CD4-positive, alpha-beta T cell (primary cell): Measurements from ENCODE around the gene MAP4K5. TPM values are rescaled to one million over a fixed set of nuclear protein-coding genes. Genes with fewer than 3 reads are reported as not detected.

ENCODE experiments used
- ATAC-seq: fragments of 200-7000 bp; cut with Tn5 transposase; one replicate; pipeline ENCODE4 v1.10.0; 2022; ENCODE audit warnings: mild to moderate bottlenecking; ENCODE audit not compliant: poor library complexity
- CTCF ChIA-PET: fragments of 350-600 bp; sonication (Branson Sonifier 250); formaldehyde crosslinking; loops from one replicate; lab custom pipeline; 2021; ENCODE audit warnings: antibody characterized with exemption, inconsistent platforms; lab: Charles Lee
- POLR2A ChIA-PET: fragments of 350-600 bp; sonication (Branson Sonifier 250); formaldehyde crosslinking; loops from one replicate; lab custom pipeline; 2021; ENCODE audit warnings: antibody characterized with exemption, inconsistent platforms; lab: Charles Lee
- DNase-seq, 14 experiments: peaks; one replicate each; pipeline ENCODE4 v3.0.0-alpha.2; 2013 to 2020; ENCODE audit warnings: mixed read lengths in 2 of 14
- H3K27ac ChIP-seq, 2 donors: one replicate each; pipeline versions ENCODE4 v1.5.1 to v1.7.0; 2013; ENCODE audit warnings: low read length in 2 of 2, low read depth in 1 of 2, mild to moderate bottlenecking in 1 of 2
- H3K27me3 ChIP-seq, 2 experiments: 1 replicate in 1 of 2; 2 replicates in 1 of 2; pipeline versions ENCODE4 v1.6.1 to v1.7.0; 2013; ENCODE audit warnings: low read length in 2 of 2, control low read depth in 1 of 2, mild to moderate bottlenecking in 1 of 2, moderate library complexity in 1 of 2; ENCODE audit not compliant: insufficient read depth in 2 of 2, control insufficient read depth in 1 of 2
- H3K36me3 ChIP-seq: one replicate; pipeline ENCODE4 v1.6.1; 2013; ENCODE audit warnings: low read length, control low read depth; ENCODE audit not compliant: insufficient read depth
- H3K4me1 ChIP-seq: one replicate; pipeline ENCODE4 v1.6.1; 2013; ENCODE audit warnings: low read length, control low read depth; ENCODE audit not compliant: insufficient read depth
- H3K4me3 ChIP-seq: one replicate; pipeline ENCODE4 v1.5.1; 2013; ENCODE audit warnings: mild to moderate bottlenecking, low read length, moderate library complexity
- H3K9me3 ChIP-seq, 2 experiments: 1 replicate in 1 of 2; 2 replicates in 1 of 2; pipeline versions ENCODE4 v1.6.1 to v1.7.0; 2013; ENCODE audit warnings: low read length in 2 of 2, mild to moderate bottlenecking in 2 of 2, control low read depth in 1 of 2, moderate library complexity in 1 of 2; ENCODE audit not compliant: control insufficient read depth in 1 of 2, insufficient read depth in 1 of 2
- H3K27ac Mint-ChIP-seq: one replicate; pipeline ENCODE4 v1.8.0; 2020; ENCODE audit warnings: mixed read lengths
- H3K27me3 Mint-ChIP-seq: one replicate; pipeline ENCODE4 v1.8.0; 2021; ENCODE audit warnings: mixed read lengths
- H3K36me3 Mint-ChIP-seq: one replicate; pipeline ENCODE4 v1.8.0; 2021; ENCODE audit warnings: low read depth, mixed read lengths
- H3K4me1 Mint-ChIP-seq: one replicate; pipeline ENCODE4 v1.8.0; 2021; ENCODE audit warnings: low read depth, mixed read lengths
- H3K4me3 Mint-ChIP-seq: one replicate; pipeline ENCODE4 v1.8.0; 2020; ENCODE audit warnings: mild to moderate bottlenecking, mixed read lengths
- H3K9me3 Mint-ChIP-seq: one replicate; pipeline ENCODE4 v1.8.0; 2020; ENCODE audit warnings: mixed read lengths
- CTCF ChIP-seq: fragments of 200-600 bp; IDR thresholded peaks from one replicate; pipeline ENCODE4 v1.8.0; 2022; ENCODE audit warnings: antibody characterized with exemption, mild to moderate bottlenecking
- intact Hi-C, 2 experiments: fragments of 100-400 bp; cut with DNase I in 1 of 2; cut with micrococcal nuclease in 1 of 2; formaldehyde crosslinking; loops; one replicate each; pipeline versions ENCODE4 v1.15.1 to v1.9.0; 2023 to 2025; cut with DNase I, micrococcal nuclease
- polyA plus RNA-seq, 2 donors: library from polyadenylated mRNA; unstranded; fragments of 120-200 nt; gene quantifications; one replicate each; pipeline ENCODE4 v1.2.1, GENCODE V29; 2013
- total RNA-seq, 174 experiments: library from RNA in 2 of 174; stranded (reverse) in 2 of 174; gene quantifications; one replicate each; pipeline ENCODE4 v1.2.3 and lab custom pipeline; 2021 to 2026

The MAP4K5 gene
- 10 to 100 TPM; 32.4 to 34.5 TPM for total RNA-seq
- 21.6 TPM for polyA plus RNA-seq (2013, experiment 1 of 2)
- 20.7 TPM for polyA plus RNA-seq (2013, experiment 2 of 2)
- total RNA-seq (lab: John Stamatoyannopoulos, UW) = 31.2 to 128 (median 63.1) reads per million in 172 experiments

GRCh38 chr14:50532502-50533240 is at the start of gene MAP4K5:
Gene MAP4K5, minus strand, starts transcription at chr14:50532569. Its CDS starts 520 bp downstream, at chr14:50532049.
- H3K4me3 Mint-ChIP-seq = peak within 1 kb of the TSS; percentile 95
- peak; percentile 77 to 95 (median 86) for DNase-seq
- ATAC-seq = peak; percentile 92
- peak within 1 kb of the TSS; percentile 87 for H3K4me3 ChIP-seq
- ChIA-PET CTCF (interaction anchor here (0.8 to 1.4 kb wide), 6 partner anchors 10 to 908 kb away, joined by 3 to 9 read pairs (median 4); partner anchors contain the start of gene VCPKMT), POLR2A (interaction anchor here (1.0 to 2.3 kb wide), 4 partner anchors 10 to 670 kb away, joined by 4 to 14 read pairs (median 6); no protein-coding TSS in a partner anchor)
- peaks cover 55% of the 10 kb centered on the region for H3K4me1 Mint-ChIP-seq
- H3K9me3 ChIP-seq = peaks cover 0 to 6% of the 10 kb centered on the region in 2 experiments
- peak within 1 kb of the TSS; percentile 86 for H3K27ac Mint-ChIP-seq
- no peaks in the 10 kb centered on the region for H3K9me3 Mint-ChIP-seq
- intact Hi-C loops = loop anchor here (1.0 to 5.0 kb wide), 6 partner anchors 211 to 900 kb away; partner anchors contain the start of genes VCPKMT (in 2 of the 2), DMAC2L (in 1 of the 2), L2HGDH (in 1 of the 2) and NEMF (in 1 of the 2)
- H3K27ac ChIP-seq = peak within 1 kb of the TSS; percentile 53 to 57
- H3K27me3 ChIP-seq = no peaks in the 10 kb centered on the region
- H3K36me3 Mint-ChIP-seq = peaks cover 9% of the 10 kb centered on the region
- H3K4me1 ChIP-seq = peaks cover 23% of the 10 kb centered on the region
- peaks cover 3% of the 10 kb centered on the region for H3K36me3 ChIP-seq
- peak; percentile 66 for TF ChIP-seq CTCF
- H3K27me3 Mint-ChIP-seq = no peaks in the 10 kb centered on the region

- intact Hi-C loops = no loop called here
- Histone ChIP-seq H3K4me3 (no peak overlapping the region), H3K27me3 (peaks cover 0 to 6% of the 10 kb centered on the region in 2 experiments), H3K9me3 (no peaks in the 10 kb centered on the region), H3K27ac (no peak overlapping the region), H3K4me1 (no peaks in the 10 kb centered on the region), H3K36me3 (no peaks in the 10 kb centered on the region)
- POLR2A ChIA-PET = no interaction called here
- Mint-ChIP-seq H3K27ac (no peak overlapping the region), H3K36me3 (peaks cover 6% of the 10 kb centered on the region), H3K27me3 (no peaks in the 10 kb centered on the region), H3K4me3 (no peak overlapping the region), H3K9me3 (no peaks in the 10 kb centered on the region), H3K4me1 (no peaks in the 10 kb centered on the region)
- ATAC-seq = no peak
- TF ChIP-seq CTCF = no peak
- CTCF ChIA-PET = no interaction called here
- DNase-seq = no peak
These were observed 46.1 kb upstream of the MAP4K5 start for GRCh38 chr14:50578433-50578832.

- ChIA-PET CTCF (no interaction called here), POLR2A (no interaction called here)
- ATAC-seq = no peak
These were observed 45.6 kb upstream of the MAP4K5 start for GRCh38 chr14:50577982-50578381.

More at GRCh38 chr14:50577982-50578381, 45.6 kb upstream of the MAP4K5 start:
- no peaks in the 10 kb centered on the region for H3K36me3 ChIP-seq
- intact Hi-C loops = no loop called here
- H3K27me3 ChIP-seq = peaks cover 0 to 6% of the 10 kb centered on the region in 2 experiments
- Mint-ChIP-seq H3K27me3 (no peaks in the 10 kb centered on the region), H3K36me3 (peaks cover 8% of the 10 kb centered on the region), H3K27ac (no peak overlapping the region), H3K9me3 (no peaks in the 10 kb centered on the region), H3K4me3 (no peak overlapping the region), H3K4me1 (no peaks in the 10 kb centered on the region)
- no peaks in the 10 kb centered on the region for H3K9me3 ChIP-seq
- DNase-seq = no peak
- no peak overlapping the region for H3K4me3 ChIP-seq
- TF ChIP-seq CTCF = no peak
- no peak overlapping the region for H3K27ac ChIP-seq
- H3K4me1 ChIP-seq = no peaks in the 10 kb centered on the region
